PFSK-1 (cell line): Measurements from ENCODE around the gene SFXN2.

Source experiments
- POLR2AphosphoS5 ChIP-seq: IDR thresholded peaks from 2 replicates; pipeline ENCODE4 v1.6.1; 2012; ENCODE audit warnings: low read depth, mild to moderate bottlenecking, control low read depth, low read length, moderate library complexity
- REST ChIP-seq, 2 experiments: IDR thresholded peaks; 2 replicates each; pipeline versions ENCODE4 v1.6.1 to v1.8.0; 2011 to 2012; ENCODE audit warnings: low read depth in 2 of 2, low read length in 2 of 2, control low read depth in 1 of 2, inconsistent platforms in 1 of 2, mild to moderate bottlenecking in 1 of 2, moderate library complexity in 1 of 2; ENCODE audit not compliant: insufficient read depth in 1 of 2
- SIN3A ChIP-seq: IDR thresholded peaks from 2 replicates; pipeline ENCODE4 v1.6.1; 2012; ENCODE audit warnings: mild to moderate bottlenecking, low read length, moderate library complexity, borderline replicate concordance; ENCODE audit not compliant: insufficient read depth

DNA sequence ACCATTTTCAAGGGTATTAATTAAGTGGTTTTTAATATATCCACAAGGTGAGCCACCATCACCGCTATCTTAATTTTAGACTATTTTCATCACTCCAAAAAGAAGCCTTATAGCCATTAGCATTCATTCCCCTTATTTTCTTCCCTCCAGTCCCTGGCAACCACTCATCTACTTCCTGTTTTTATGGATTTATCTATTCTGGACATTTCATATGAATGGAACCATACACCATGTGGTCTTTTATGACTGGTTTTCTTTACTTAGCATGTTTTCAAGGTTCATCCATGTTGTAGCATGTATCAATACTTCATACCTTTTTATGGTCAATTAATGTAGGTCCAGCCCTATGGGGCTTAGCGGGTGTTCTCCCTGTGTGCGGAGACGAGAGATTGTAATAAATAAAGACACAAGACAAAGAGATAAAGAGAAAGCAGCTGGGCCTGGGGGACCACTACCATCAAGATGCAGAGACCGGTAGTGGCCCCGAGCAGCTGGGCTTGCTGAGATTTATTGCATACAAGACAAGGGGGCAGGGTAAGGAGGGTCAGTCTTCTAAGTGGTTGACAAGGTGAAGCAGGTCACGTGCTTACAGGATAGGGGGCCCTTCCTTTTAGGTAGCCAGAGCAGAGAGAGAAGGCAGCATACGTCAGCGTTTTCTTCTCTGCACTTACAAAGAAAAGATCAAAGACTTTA lies 44.0 kb downstream of the SFXN2 start:
- TF ChIP-seq SIN3A, result no peak
- TF ChIP-seq REST (IDR thresholded peaks at IDR 0.05; ENCODE audit: insufficient read depth in 1 of 2, low read depth in 2 of 2, low read length in 2 of 2), result no peak
- TF ChIP-seq POLR2AphosphoS5, result no peak
